ENCODE measurements around the gene CIP2A.

DNA sequence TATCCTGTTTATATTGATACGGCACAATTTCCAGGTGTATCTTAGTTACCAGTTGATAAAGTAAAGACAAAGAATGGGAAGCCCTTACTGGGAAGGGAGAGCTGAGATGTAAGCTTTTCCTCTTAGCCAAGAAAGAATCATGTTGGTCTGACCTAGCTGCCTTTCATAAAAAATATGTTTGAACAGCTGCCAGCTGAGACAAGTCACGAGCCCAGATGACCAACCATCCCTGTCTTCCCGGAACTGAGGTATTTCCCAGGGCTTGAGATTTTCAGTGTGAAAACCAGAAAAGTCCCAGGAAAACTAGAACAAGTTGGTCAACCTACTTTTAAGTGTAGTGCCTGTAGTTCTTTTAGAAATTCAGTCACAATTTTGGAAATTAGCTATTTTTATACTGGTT is 75.3 kb downstream of the CIP2A start:
- TF ChIP-seq, protein P1, sequence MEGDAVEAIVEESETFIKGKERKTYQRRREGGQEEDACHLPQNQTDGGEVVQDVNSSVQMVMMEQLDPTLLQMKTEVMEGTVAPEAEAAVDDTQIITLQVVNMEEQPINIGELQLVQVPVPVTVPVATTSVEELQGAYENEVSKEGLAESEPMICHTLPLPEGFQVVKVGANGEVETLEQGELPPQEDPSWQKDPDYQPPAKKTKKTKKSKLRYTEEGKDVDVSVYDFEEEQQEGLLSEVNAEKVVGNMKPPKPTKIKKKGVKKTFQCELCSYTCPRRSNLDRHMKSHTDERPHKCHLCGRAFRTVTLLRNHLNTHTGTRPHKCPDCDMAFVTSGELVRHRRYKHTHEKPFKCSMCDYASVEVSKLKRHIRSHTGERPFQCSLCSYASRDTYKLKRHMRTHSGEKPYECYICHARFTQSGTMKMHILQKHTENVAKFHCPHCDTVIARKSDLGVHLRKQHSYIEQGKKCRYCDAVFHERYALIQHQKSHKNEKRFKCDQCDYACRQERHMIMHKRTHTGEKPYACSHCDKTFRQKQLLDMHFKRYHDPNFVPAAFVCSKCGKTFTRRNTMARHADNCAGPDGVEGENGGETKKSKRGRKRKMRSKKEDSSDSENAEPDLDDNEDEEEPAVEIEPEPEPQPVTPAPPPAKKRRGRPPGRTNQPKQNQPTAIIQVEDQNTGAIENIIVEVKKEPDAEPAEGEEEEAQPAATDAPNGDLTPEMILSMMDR (conservative IDR thresholded peaks at IDR 0.05): no peak
- no peak for TF ChIP-seq ZFX (IDR thresholded peaks at IDR 0.05)

Measured in C4-2B (cell line).